Measurements from ENCODE around the gene CIB1. TPM values are rescaled to one million over a fixed set of nuclear protein-coding genes. Genes with fewer than 3 reads are reported as not detected.
"Not testable (repeated sequence)": the region's sequence is repeated elsewhere in the genome, so short reads cannot be mapped to it uniquely, and the experiment has no call there.

CIB1 gene
- 10 to 100 TPM; 30.2 to 61.3 (median 49.5) TPM for total RNA-seq

DNA sequence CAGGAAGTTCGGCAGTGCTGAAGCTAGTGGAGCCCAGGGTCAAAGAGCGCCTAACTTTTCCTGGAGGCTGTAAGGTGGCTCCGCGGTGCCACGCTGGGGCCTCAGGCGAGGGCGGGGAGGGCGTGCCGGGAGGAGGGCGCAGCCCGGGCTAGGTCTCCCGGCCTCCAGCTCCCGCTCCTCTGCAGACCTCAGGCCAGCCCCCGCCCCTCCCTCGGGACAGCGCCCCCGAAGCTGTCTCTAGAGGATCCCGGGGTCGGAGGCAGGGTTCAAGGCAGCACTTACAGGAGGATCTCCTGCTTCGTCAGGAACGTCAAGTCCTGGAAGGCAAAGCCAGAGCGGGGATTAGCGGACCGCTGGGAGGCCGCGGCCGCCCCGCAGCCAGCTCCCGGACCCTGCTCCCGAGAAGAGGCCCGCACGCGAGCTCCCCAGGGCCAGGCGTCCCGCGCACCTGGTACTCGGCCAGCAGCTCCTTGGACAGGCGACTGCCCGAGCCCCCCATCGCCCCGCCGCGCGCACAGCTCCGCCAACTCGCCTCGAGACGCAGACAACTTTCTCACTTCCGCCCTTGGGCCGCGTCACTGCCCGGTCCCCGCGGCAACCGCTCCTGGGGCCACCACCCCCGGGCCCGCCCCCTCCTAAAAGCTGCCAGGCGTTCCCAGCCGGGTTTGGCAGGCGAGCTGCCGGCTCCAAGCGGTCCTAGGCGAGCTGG is at the start of gene CIB1:
Gene CIB1, minus strand, starts transcription at position 555 of the 709 bp plus-strand sequence. Its CDS starts 56 bp downstream, at position 499.
- H3K27ac ChIP-seq, result peak within 1 kb of the TSS; percentile 86 to 96
- H3K36me3 ChIP-seq, result no peaks in the 10 kb centered on the region
- peak within 1 kb of the TSS; percentile 71 to 94 (median 89) for H3K4me3 ChIP-seq
- TF ChIP-seq POLR2A (IDR thresholded peaks at IDR 0.05) (peak; percentile 58), POLR2AphosphoS5 (IDR thresholded peaks at IDR 0.05) (peak; percentile 63 to 75 (median 74))
- TF ChIP-seq, protein P1, sequence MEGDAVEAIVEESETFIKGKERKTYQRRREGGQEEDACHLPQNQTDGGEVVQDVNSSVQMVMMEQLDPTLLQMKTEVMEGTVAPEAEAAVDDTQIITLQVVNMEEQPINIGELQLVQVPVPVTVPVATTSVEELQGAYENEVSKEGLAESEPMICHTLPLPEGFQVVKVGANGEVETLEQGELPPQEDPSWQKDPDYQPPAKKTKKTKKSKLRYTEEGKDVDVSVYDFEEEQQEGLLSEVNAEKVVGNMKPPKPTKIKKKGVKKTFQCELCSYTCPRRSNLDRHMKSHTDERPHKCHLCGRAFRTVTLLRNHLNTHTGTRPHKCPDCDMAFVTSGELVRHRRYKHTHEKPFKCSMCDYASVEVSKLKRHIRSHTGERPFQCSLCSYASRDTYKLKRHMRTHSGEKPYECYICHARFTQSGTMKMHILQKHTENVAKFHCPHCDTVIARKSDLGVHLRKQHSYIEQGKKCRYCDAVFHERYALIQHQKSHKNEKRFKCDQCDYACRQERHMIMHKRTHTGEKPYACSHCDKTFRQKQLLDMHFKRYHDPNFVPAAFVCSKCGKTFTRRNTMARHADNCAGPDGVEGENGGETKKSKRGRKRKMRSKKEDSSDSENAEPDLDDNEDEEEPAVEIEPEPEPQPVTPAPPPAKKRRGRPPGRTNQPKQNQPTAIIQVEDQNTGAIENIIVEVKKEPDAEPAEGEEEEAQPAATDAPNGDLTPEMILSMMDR (IDR thresholded peaks at IDR 0.05), result peak in 2 of 3 donors; percentile 35 to 57
- intact Hi-C loops (cut with DNase I; ENCODE audit: low total_unique reads), result no loop called here
- peak; percentile 94 to 97 for DNase-seq (ENCODE audit: low spot score in 2 of 2)
- no peaks in the 10 kb centered on the region for H3K27me3 ChIP-seq
- peaks cover 0 to 6% of the 10 kb centered on the region in 2 donors for H3K4me1 ChIP-seq
- H3K9me3 ChIP-seq, result no peaks in the 10 kb centered on the region

DNA sequence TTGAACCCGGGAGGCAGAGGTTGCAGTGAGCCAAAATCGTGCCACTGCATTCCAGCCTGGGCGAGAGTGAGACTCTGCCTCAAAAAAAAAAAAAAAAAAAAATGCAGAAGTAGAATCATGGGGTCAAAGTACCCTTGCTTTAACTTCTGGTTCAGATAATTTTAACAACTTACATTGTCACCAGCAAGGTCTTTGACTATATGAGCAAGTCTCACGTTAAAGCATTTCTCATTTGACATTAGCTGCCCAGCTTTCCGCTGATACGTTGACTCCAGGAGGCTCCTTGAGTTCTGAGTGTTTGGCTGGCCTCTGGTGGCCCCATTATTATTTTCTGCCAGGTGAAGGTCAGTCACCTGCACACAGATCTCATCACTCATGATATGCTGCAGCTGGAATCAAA is 47.9 kb upstream of the CIB1 start:
- H3K27me3 ChIP-seq; H3K4me3 ChIP-seq; H3K4me1 ChIP-seq; intact Hi-C loops (cut with DNase I; ENCODE audit: low total_unique reads); DNase-seq (ENCODE audit: low spot score in 2 of 2); H3K36me3 ChIP-seq; H3K27ac ChIP-seq; H3K9me3 ChIP-seq: not testable (repeated sequence)

DNA sequence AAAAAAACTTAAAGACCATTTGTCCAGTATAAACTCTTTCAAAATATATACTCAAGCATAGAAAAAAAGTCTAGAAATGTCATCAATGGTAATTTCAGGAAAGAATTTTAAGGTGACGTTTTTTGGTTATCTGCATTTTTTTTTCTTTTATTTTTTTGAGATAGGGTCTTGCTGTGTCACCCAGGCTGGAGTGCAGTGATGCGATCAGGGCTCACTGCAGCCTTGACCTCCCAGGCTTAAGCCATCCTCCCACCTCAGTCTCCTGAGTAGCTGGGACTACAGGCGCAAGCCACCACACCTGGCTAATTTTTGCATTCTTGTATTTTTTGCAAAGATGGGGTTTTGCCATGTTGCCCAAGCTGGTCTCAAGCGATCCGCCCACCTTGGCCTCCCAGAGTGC is 47.0 kb upstream of the CIB1 start:
- H3K9me3 ChIP-seq; H3K4me1 ChIP-seq; H3K27me3 ChIP-seq; H3K36me3 ChIP-seq; DNase-seq (ENCODE audit: low spot score in 2 of 2); H3K4me3 ChIP-seq; H3K27ac ChIP-seq; intact Hi-C loops (cut with DNase I; ENCODE audit: low total_unique reads): not testable (repeated sequence)

- H3K4me3 ChIP-seq; DNase-seq (ENCODE audit: low spot score in 2 of 2); H3K27ac ChIP-seq; intact Hi-C loops (cut with DNase I; ENCODE audit: low total_unique reads); H3K27me3 ChIP-seq; H3K4me1 ChIP-seq; H3K9me3 ChIP-seq; H3K36me3 ChIP-seq: not testable (repeated sequence)
These were observed 44.7 kb upstream of the CIB1 start for GRCh38 chr15:90278467-90278866.

GRCh38 chr15:90271459-90272166 is 37.9 kb upstream of the CIB1 start:
- no peak overlapping the region for H3K27ac ChIP-seq
- H3K4me1 ChIP-seq, result peaks cover 0 to 20% of the 10 kb centered on the region in 2 donors
- H3K9me3 ChIP-seq, result no peaks in the 10 kb centered on the region
- H3K27me3 ChIP-seq, result no peaks in the 10 kb centered on the region
- intact Hi-C loops (cut with DNase I; ENCODE audit: low total_unique reads), result no loop called here
- no peak for DNase-seq (ENCODE audit: low spot score in 2 of 2)
- TF ChIP-seq, protein P1 (IDR thresholded peaks at IDR 0.05), result no peak
- no peak for TF ChIP-seq POLR2AphosphoS5 (IDR thresholded peaks at IDR 0.05)
- no peak for TF ChIP-seq POLR2A (IDR thresholded peaks at IDR 0.05)
- H3K36me3 ChIP-seq, result no peaks in the 10 kb centered on the region
- no peak overlapping the region for H3K4me3 ChIP-seq

DNA sequence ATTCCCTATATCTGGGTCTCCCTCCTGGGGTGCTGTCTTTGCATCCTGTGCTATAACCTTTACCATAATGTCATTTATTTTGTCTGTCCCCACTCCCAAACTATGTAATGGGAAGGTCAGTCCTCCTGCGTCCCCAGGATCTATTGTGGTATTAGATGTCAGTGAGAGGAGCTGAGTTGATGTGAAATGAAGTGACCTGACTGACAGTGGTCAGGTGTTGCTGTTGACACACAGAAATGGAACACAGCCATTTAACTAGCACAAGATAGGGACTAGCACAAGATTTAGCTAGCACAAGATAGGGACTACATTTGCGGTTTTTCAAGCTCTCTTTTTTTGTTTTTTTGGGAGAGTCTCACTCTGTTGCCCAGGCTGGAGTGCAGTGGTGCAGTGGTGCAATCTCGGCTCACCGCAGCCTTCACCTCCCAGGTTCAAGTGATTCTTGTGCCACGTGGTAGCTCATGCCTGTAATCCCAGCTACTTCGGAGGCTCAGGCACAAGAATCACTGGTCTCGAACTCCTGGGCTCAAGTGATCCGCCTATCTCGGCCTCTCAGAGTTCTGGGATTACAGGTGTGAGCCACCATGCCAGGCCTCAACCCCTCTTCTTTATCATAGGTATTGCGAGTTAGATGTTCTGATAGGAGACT is 36.9 kb upstream of the CIB1 start:
- Histone ChIP-seq H3K36me3 (no peaks in the 10 kb centered on the region), H3K27ac (no peak overlapping the region), H3K4me1 (peaks cover 0 to 20% of the 10 kb centered on the region in 2 donors), H3K4me3 (no peak overlapping the region), H3K9me3 (no peaks in the 10 kb centered on the region), H3K27me3 (no peaks in the 10 kb centered on the region)
- TF ChIP-seq POLR2A (IDR thresholded peaks at IDR 0.05) (no peak), POLR2AphosphoS5 (IDR thresholded peaks at IDR 0.05) (no peak)
- TF ChIP-seq, protein P1 (IDR thresholded peaks at IDR 0.05), result no peak
- DNase-seq (ENCODE audit: low spot score in 2 of 2), result no peak
- intact Hi-C loops (cut with DNase I; ENCODE audit: low total_unique reads), result no loop called here

All from breast epithelium (tissue), 4 donors.